Measurements from ENCODE around the gene FRRS1L.
A peak's percentile ranks its signal among the peaks of the same experiment; 100 is the strongest.
"Not testable (repeated sequence)": the region's sequence is repeated elsewhere in the genome, so short reads cannot be mapped to it uniquely, and the experiment has no call there.

The FRRS1L gene

GRCh38 chr9:109126671-109127070 is 40.4 kb downstream of the FRRS1L start:
- DNase-seq = not testable (repeated sequence)

- no peak for DNase-seq
These were observed 42.9 kb downstream of the FRRS1L start for GRCh38 chr9:109124121-109124520.

GRCh38 chr9:109122726-109123621 is 44.1 kb downstream of the FRRS1L start:
- peak; percentile 62 for DNase-seq

- peak; percentile 52 for DNase-seq
These were observed 45.7 kb downstream of the FRRS1L start for GRCh38 chr9:109121232-109121796.

- DNase-seq = no peak
These were observed 46.8 kb downstream of the FRRS1L start for GRCh38 chr9:109120204-109120789.

- peak; percentile 100 for DNase-seq
These were observed 47.4 kb downstream of the FRRS1L start, which contains the start of gene TMEM245 for GRCh38 chr9:109119439-109120203. Gene TMEM245 (minus strand): TSS chr9:109119947. CDS start chr9:109119913, 34 bp downstream.

GRCh38 chr9:109118808-109119438 is 48.1 kb downstream of the FRRS1L start:
- DNase-seq = no peak

- DNase-seq = peak; percentile 93
These were observed 48.9 kb downstream of the FRRS1L start for GRCh38 chr9:109117856-109118807.

GRCh38 chr9:109115931-109116526 is 51.0 kb downstream of the FRRS1L start:
- DNase-seq = no peak

- DNase-seq = no peak
These were observed 52.4 kb downstream of the FRRS1L start for GRCh38 chr9:109114670-109115069.

GRCh38 chr9:109113892-109114609 is 53.0 kb downstream of the FRRS1L start:
- no peak for DNase-seq

- no peak for DNase-seq
These were observed 53.8 kb downstream of the FRRS1L start for GRCh38 chr9:109113254-109113653.

- DNase-seq = no peak
These were observed 56.6 kb downstream of the FRRS1L start for GRCh38 chr9:109110329-109111021.

GRCh38 chr9:109109967-109110328 is 57.1 kb downstream of the FRRS1L start:
- DNase-seq = no peak

- no peak for DNase-seq
These were observed 58.7 kb downstream of the FRRS1L start for GRCh38 chr9:109108318-109108717.

- peak; percentile 57 for DNase-seq
These were observed 59.4 kb downstream of the FRRS1L start for GRCh38 chr9:109107402-109108240.

- DNase-seq = peak; percentile 72
These were observed 65.2 kb downstream of the FRRS1L start for GRCh38 chr9:109101810-109102209.

GRCh38 chr9:109101202-109101595 is 65.8 kb downstream of the FRRS1L start:
- DNase-seq = no peak

Measured in hematopoietic multipotent progenitor cell treated with erythropoietin and hydrocortisone succinate and interleukin-3 and kit ligand, for 4 days (in vitro differentiated cells).